Gastrocnemius medialis (tissue), 4 donors: Measurements from ENCODE around the gene IARS1. TPM values are rescaled to one million over a fixed set of nuclear protein-coding genes. Genes with fewer than 3 reads are reported as not detected.
A peak's percentile ranks its signal among the peaks of the same experiment; 100 is the strongest.

Source experiments
- ATAC-seq, 2 donors: fragments of 150-250 bp; one replicate each; pipeline ENCODE4 v1.9.1; 2016
- DNase-seq, 2 donors: peaks; one replicate each; pipeline ENCODE4 v3.0.0-alpha.2; 2019
- H3K27ac ChIP-seq, 4 donors: fragments of 200-600 bp; sonication (generic); 1 replicate in 1 of 4; 2 replicates in 3 of 4; pipeline ENCODE4 v1.5.1; 2016 to 2018; ENCODE audit warnings: mild to moderate bottlenecking in 2 of 4, moderate library complexity in 1 of 4
- H3K27me3 ChIP-seq, 3 donors: fragments of 200-600 bp; sonication (generic) in 2 of 3; 1 replicate in 1 of 3; 2 replicates in 2 of 3; pipeline versions ENCODE4 v1.5.1 to v1.6.0; 2016 to 2019; ENCODE audit warnings: mild to moderate bottlenecking in 1 of 3, moderate library complexity in 1 of 3
- H3K36me3 ChIP-seq, 2 donors: fragments of 200-600 bp; sonication (generic) in 1 of 2; one replicate each; pipeline ENCODE4 v1.5.1; 2017 to 2018
- H3K4me1 ChIP-seq, 2 donors: fragments of 200-600 bp; sonication (generic) in 1 of 2; one replicate each; pipeline ENCODE4 v1.5.1; 2016 to 2017; ENCODE audit warnings: mild to moderate bottlenecking in 2 of 2
- H3K4me3 ChIP-seq, 4 donors: fragments of 200-600 bp; sonication (generic) in 3 of 4; 1 replicate in 1 of 4; 2 replicates in 3 of 4; pipeline ENCODE4 v1.5.1; 2016 to 2019; ENCODE audit warnings: mild to moderate bottlenecking in 2 of 4
- H3K9me3 ChIP-seq, 3 donors: fragments of 200-600 bp; sonication (generic) in 2 of 3; 1 replicate in 1 of 3; 2 replicates in 2 of 3; pipeline ENCODE4 v1.5.1; 2016 to 2019
- CTCF ChIP-seq, 5 experiments: fragments of 450-650 bp in 3 of 5; fragments of 200-600 bp in 2 of 5; sonication (generic) in 2 of 5; IDR thresholded peaks in 4 of 5; conservative IDR thresholded peaks in 1 of 5; 1 replicate in 4 of 5; 2 replicates in 1 of 5; pipeline ENCODE4 v1.5.1; 2016 to 2019; ENCODE audit warnings: antibody characterized with exemption in 5 of 5, mild to moderate bottlenecking in 3 of 5, moderate library complexity in 3 of 5
- POLR2A ChIP-seq, 2 donors: fragments of 450-650 bp; IDR thresholded peaks; one replicate each; pipeline ENCODE4 v1.6.1; 2017; ENCODE audit warnings: antibody characterized with exemption in 2 of 2, mild to moderate bottlenecking in 2 of 2, moderate library complexity in 2 of 2
- in situ Hi-C, 4 donors: fragments of 200-750 bp; cut with MboI; loops; one replicate each; pipeline versions ENCODE4 v1.15.0 to v1.8.0; 2017; ENCODE audit warnings: low sequenced_read_pairs in 4 of 4
- intact Hi-C: fragments of 100-400 bp; cut with DNase I; formaldehyde crosslinking; loops from one replicate; pipeline ENCODE4 v1.15.1; 2023; ENCODE audit warnings: low total_unique reads
- total RNA-seq, 4 donors: library from RNA; depleted of rRNA; stranded (reverse); fragments of >200 nt; gene quantifications; one replicate each; pipeline versions ENCODE4 v1.1.0 to v1.2.3, GENCODE V29; 2016

The IARS1 gene
- total RNA-seq, 4 donors from 2014 or later, result 87.0 to 111 (median 100) TPM

GRCh38 chr9:92300936-92301335 is 7.4 kb upstream of the IARS1 start:
- intact Hi-C loops, result no loop called here
- Histone ChIP-seq H3K4me1 (peaks cover 7 to 9% of the 10 kb centered on the region in 2 donors), H3K36me3 (peaks cover 0 to 85% of the 10 kb centered on the region in 2 donors), H3K27me3 (no peaks in the 10 kb centered on the region), H3K4me3 (no peak overlapping the region), H3K9me3 (no peaks in the 10 kb centered on the region), H3K27ac (no peak overlapping the region)
- DNase-seq (no peak), ATAC-seq (no peak)
- in situ Hi-C loops, result loop anchor here in 1 of 4 donors (25.0 kb wide), 1 partner anchor 461 kb away; the partner anchor contains the start of gene BICD2
- no peak for TF ChIP-seq POLR2A (IDR thresholded peaks at IDR 0.05)
- TF ChIP-seq CTCF (IDR thresholded peaks at IDR 0.05 in 4 of 5, conservative IDR thresholded peaks at IDR 0.05 in 1 of 5), result no peak

DNA sequence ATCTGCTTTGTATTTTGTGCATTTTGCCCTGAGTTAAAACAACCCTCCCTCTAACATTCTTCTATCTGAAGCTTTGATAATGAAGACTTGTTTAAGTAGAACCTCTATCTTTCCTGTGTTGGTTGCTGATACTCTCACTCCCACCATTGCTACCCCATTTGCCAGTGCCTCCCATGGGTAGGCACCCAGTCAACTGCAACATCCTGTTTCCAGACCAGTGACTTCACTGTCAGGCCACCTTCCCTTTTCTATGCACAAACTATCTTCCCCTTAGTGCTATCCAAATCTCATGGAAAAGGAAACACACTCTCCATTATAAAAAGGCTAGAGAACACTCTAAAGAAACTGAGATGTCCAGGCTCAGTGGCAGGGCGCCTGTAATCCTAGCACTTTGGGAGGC is 5.6 kb upstream of the IARS1 start:
- TF ChIP-seq POLR2A (IDR thresholded peaks at IDR 0.05) (no peak), CTCF (IDR thresholded peaks at IDR 0.05 in 4 of 5, conservative IDR thresholded peaks at IDR 0.05 in 1 of 5) (no peak)
- Histone ChIP-seq H3K27me3 (no peaks in the 10 kb centered on the region), H3K4me3 (no peak overlapping the region), H3K36me3 (peaks cover 0 to 66% of the 10 kb centered on the region in 2 donors), H3K9me3 (no peaks in the 10 kb centered on the region), H3K4me1 (peaks cover 17 to 18% of the 10 kb centered on the region in 2 donors), H3K27ac (peak overlapping the region; percentile 77 to 83 (median 81))
- DNase-seq (no peak), ATAC-seq (no peak)
- in situ Hi-C loops, result loop anchor here in 1 of 4 donors (25.0 kb wide), 1 partner anchor 162 kb away; no protein-coding TSS in a partner anchor
- intact Hi-C loops, result loop anchor here (10.0 kb wide), 1 partner anchor 466 kb away; the partner anchor contains the start of gene BICD2

DNA sequence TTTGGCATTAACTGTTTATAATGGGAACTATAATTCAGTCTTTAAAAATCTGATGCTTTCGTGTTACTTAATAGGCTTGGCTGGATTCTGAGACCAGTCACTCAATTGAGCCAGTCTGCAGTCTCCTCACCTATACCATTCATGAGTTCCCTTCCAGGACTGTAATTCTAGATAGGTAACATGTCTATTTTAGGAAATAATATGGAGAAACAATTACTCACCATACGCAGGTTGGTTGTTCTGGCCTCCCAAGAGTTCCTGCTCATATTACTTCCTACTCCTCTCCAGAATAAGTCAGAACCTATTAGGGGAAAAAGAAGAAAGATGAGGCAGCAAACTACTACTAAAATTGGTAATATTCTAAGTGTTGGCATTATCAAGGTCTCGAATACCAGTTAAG is 4.5 kb upstream of the IARS1 start:
- in situ Hi-C loops (loop anchor here in 1 of 4 donors (25.0 kb wide), 1 partner anchor 161 kb away; no protein-coding TSS in a partner anchor), intact Hi-C loops (loop anchor here (1.0 to 10.0 kb wide), 2 partner anchors 27 to 467 kb away; partner anchors contain the start of genes BICD2, CENPP and NOL8)
- Histone ChIP-seq H3K9me3 (no peaks in the 10 kb centered on the region), H3K4me3 (no peak overlapping the region), H3K27me3 (no peaks in the 10 kb centered on the region), H3K27ac (peak overlapping the region; percentile 77 to 83 (median 81)), H3K4me1 (peaks cover 17 to 19% of the 10 kb centered on the region in 2 donors), H3K36me3 (peaks cover 0 to 56% of the 10 kb centered on the region in 2 donors)
- ATAC-seq, result peak; percentile 81 to 83
- TF ChIP-seq POLR2A (IDR thresholded peaks at IDR 0.05) (peak; percentile 9 to 14), CTCF (IDR thresholded peaks at IDR 0.05 in 4 of 5, conservative IDR thresholded peaks at IDR 0.05 in 1 of 5) (no peak)
- DNase-seq, result peak; percentile 19 to 42

- DNase-seq, result no peak
- Histone ChIP-seq H3K9me3 (no peaks in the 10 kb centered on the region), H3K4me3 (no peak overlapping the region), H3K27me3 (no peaks in the 10 kb centered on the region), H3K36me3 (peaks cover 0 to 51% of the 10 kb centered on the region in 2 donors), H3K4me1 (peaks cover 21 to 23% of the 10 kb centered on the region in 2 donors), H3K27ac (peak overlapping the region; percentile 77 to 83 (median 81))
- in situ Hi-C loops (loop anchor here in 1 of 4 donors (25.0 kb wide), 1 partner anchor 160 kb away; no protein-coding TSS in a partner anchor), intact Hi-C loops (loop anchor here (1.0 to 10.0 kb wide), 2 partner anchors 28 to 467 kb away; partner anchors contain the start of genes BICD2, CENPP and NOL8)
- TF ChIP-seq POLR2A (IDR thresholded peaks at IDR 0.05), result no peak
- ATAC-seq, result no peak
These were observed 4.1 kb upstream of the IARS1 start for GRCh38 chr9:92297611-92298010.

DNA sequence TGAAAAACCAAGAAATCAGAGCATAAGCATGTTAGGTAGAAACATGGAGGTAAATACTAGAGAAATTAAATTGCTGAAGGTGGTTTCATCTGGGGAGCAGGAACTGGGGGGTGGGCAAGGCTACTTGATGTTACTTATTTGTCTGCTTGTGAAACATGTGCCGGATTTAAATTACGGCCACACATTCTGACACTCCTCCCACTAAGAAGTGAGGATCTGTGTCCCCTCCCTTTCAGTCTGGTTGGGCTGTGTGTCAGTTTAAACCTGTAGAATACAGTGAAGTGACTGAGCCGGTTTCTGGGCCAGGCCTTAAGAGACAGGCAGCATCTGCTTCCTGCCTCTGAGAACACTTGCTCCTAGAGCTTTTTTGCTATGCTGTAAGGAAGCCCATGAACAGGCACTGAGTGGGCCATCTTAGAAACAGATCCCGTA is 2.3 kb upstream of the IARS1 start:
- Histone ChIP-seq H3K9me3 (no peaks in the 10 kb centered on the region), H3K36me3 (peaks cover 0 to 35% of the 10 kb centered on the region in 2 donors), H3K4me3 (no peak overlapping the region), H3K27ac (peak overlapping the region; percentile 81 to 91 (median 88)), H3K27me3 (no peaks in the 10 kb centered on the region), H3K4me1 (peaks cover 25 to 27% of the 10 kb centered on the region in 2 donors)
- TF ChIP-seq POLR2A (IDR thresholded peaks at IDR 0.05) (no peak), CTCF (IDR thresholded peaks at IDR 0.05 in 4 of 5, conservative IDR thresholded peaks at IDR 0.05 in 1 of 5) (no peak)
- ATAC-seq (no peak), DNase-seq (no peak)
- intact Hi-C loops, result loop anchor here (10.0 kb wide), 1 partner anchor 469 kb away; the partner anchor contains the start of gene BICD2
- in situ Hi-C loops, result loop anchor here in 1 of 4 donors (25.0 kb wide), 1 partner anchor 159 kb away; no protein-coding TSS in a partner anchor
